Left ventricle myocardium inferior (tissue), 1 donor: Measurements from ENCODE around the gene NEDD4L. TPM values are rescaled to one million over a fixed set of nuclear protein-coding genes. Genes with fewer than 3 reads are reported as not detected.
A peak's percentile ranks its signal among the peaks of the same experiment; 100 is the strongest.

ENCODE experiments used
- DNase-seq: peaks from one replicate; pipeline ENCODE4 v3.0.0-alpha.2; 2020
- H3K27ac ChIP-seq: fragments of 200-600 bp; replicated peaks from 2 replicates; pipeline ENCODE4 v1.8.0; 2021
- H3K27me3 ChIP-seq: fragments of 200-600 bp; 2 replicates; pipeline ENCODE4 v1.8.0; 2021; ENCODE audit warnings: low read depth
- H3K36me3 ChIP-seq: fragments of 200-600 bp; 2 replicates; pipeline ENCODE4 v1.8.0; 2021
- H3K4me1 ChIP-seq: fragments of 200-600 bp; 2 replicates; pipeline ENCODE4 v1.8.0; 2021
- H3K4me3 ChIP-seq: fragments of 200-600 bp; 2 replicates; pipeline ENCODE4 v1.8.0; 2021; ENCODE audit warnings: mild to moderate bottlenecking, moderate library complexity
- H3K9me3 ChIP-seq: fragments of 200-600 bp; replicated peaks from 2 replicates; pipeline ENCODE4 v1.8.0; 2021
- intact Hi-C: fragments of 100-400 bp; cut with micrococcal nuclease; formaldehyde crosslinking; loops from one replicate; pipeline ENCODE4 v1.11.0; 2022
- total RNA-seq: library from RNA; stranded (reverse); fragmentation: NEBNext Ultra II Directional; extraction: Animal tissue kit (Norgen Biotek cat#: 25700); gene quantifications from one replicate; pipeline ENCODE4 v1.2.1, GENCODE V29; 2021
- TF ChIP-seq, protein P1 (sequence below): fragments of 200-600 bp; IDR thresholded peaks from 2 replicates; pipeline ENCODE4 v1.8.0; 2021; ENCODE audit warnings: antibody characterized with exemption, mild to moderate bottlenecking, borderline replicate concordance
- donor health status: DM: no; HTN: yes; CAD: no; lungs with severe emphysema.

The NEDD4L gene
- total RNA-seq, 1 donor from 2014 or later, result 45.8 TPM

DNA sequence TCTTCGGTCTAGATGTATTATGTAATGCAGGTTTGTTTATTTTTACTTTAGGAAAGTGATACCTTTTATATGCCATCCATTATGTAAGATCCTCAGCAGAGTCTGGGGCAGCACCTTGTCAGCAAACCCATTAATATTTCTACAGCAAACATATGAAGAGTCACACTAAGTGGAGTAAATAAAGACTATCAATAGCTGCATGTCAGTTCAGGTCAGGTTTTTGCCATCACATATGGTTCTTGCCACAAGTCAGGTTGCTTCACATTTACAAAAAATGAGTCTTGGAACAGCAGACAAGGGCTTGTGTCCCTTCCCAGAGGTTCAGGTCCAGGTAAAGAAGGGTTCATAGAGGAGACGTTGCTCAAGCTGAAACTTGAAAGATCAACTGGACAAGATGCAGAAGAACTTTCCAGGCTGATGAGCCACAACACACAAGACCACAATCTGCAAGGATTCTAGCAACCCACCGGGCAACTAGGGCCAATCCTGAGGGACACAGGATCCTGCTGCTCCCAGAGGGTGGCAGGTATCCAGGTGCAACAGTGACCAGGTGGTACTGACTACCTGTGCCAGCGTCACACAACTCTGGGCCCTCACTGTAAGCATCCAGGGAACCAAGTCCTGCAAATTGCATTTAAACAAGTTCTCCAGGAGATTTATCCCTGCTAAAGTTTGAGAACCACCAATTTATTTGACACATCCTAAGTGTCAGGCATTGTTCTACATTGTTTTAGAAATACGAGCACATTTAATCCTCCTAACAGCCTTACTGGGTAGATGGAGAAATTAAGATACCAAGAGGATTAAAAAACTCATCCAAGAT lies 369.0 kb downstream of the NEDD4L start:
- Histone ChIP-seq H3K4me1 (peaks cover 6% of the 10 kb centered on the region), H3K36me3 (no peaks in the 10 kb centered on the region), H3K27ac (no peak overlapping the region), H3K4me3 (no peak overlapping the region), H3K9me3 (no peaks in the 10 kb centered on the region), H3K27me3 (peaks cover 10% of the 10 kb centered on the region)
- intact Hi-C loops, result no loop called here
- TF ChIP-seq, protein P1, sequence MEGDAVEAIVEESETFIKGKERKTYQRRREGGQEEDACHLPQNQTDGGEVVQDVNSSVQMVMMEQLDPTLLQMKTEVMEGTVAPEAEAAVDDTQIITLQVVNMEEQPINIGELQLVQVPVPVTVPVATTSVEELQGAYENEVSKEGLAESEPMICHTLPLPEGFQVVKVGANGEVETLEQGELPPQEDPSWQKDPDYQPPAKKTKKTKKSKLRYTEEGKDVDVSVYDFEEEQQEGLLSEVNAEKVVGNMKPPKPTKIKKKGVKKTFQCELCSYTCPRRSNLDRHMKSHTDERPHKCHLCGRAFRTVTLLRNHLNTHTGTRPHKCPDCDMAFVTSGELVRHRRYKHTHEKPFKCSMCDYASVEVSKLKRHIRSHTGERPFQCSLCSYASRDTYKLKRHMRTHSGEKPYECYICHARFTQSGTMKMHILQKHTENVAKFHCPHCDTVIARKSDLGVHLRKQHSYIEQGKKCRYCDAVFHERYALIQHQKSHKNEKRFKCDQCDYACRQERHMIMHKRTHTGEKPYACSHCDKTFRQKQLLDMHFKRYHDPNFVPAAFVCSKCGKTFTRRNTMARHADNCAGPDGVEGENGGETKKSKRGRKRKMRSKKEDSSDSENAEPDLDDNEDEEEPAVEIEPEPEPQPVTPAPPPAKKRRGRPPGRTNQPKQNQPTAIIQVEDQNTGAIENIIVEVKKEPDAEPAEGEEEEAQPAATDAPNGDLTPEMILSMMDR, result no peak
- DNase-seq, result no peak

DNA sequence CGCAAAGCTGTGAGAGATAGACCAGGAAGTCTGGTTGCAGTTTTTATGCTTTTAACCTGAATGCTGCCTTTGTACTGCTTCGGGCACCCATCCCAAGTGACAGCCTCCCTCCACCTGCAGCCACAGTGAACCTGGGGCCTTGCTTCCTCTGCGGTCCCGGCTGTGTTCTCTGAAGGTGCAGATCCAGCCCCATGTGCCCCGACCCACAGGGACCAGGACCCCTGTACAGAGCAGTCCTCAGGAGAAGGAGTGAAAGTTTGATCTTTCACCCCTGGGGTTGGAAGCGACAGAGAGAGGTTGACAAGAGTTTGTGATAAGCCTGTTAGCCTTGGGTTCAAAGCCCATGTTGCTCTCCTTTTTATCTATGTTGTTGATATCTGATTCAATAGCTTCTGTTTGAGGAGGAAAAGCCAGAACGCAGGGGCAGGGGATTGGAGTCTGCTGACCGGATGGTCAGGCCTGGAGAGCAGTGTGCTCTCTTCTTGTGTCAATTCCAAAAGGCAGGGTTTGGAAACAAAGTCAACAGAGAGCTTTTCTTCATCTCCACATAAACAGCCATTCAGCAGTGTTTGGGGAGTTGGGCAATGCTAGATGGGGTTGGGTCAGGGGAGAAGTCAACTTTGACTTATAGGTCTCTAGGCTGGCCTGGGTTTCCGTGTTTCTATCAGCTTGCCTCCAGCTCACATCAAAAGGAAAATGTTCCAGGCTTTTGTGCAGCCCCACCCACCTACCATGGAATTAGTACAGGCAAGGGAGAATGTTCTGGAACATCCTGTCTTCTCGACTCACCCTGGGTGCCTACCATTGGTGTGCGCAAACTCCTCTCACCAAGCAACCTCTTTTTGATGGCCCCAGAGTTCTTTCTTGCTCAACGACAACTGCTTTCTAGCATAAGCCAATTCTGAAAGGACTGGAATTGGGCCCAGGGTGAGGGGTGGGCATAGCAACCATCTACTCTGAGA lies 369.9 kb downstream of the NEDD4L start:
- H3K27ac ChIP-seq, result no peak overlapping the region
- peaks cover 6% of the 10 kb centered on the region for H3K4me1 ChIP-seq
- H3K36me3 ChIP-seq, result no peaks in the 10 kb centered on the region
- intact Hi-C loops, result no loop called here
- H3K27me3 ChIP-seq, result peaks cover 10% of the 10 kb centered on the region
- DNase-seq, result no peak
- TF ChIP-seq, protein P1, result no peak
- H3K9me3 ChIP-seq, result no peaks in the 10 kb centered on the region
- H3K4me3 ChIP-seq, result no peak overlapping the region

DNA sequence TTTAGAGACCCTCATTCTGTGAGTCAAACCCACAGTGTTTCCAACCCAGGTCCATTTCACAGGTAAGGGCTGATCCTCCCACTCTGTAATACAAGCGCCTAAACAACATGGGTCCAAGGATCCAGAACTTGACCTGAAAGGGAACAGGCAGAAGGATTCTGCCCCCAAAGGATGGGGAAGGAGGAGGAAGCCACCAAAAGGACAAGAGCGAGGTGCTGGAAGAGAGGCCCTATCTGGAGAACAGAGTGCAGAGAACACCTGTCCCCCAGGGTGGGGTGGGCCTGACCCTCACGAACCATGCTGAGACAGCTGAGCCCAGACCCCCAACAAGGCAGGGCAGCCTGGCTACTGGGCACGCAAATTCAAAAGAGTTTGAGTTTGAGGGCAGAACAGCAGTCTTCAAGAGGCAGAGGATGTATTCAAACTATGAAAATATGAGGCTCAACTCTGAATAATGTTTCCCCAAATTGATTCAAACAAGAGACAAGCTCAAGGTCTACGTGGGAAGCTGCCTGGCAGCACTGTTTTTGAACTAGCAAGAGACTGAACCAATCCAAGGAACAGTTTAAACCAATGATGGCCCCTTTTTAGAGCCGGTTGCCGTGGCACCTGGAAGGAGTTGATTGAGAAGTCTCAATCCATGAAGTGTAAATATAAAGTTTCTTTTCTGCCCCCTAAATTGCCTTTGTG lies 372.1 kb downstream of the NEDD4L start:
- intact Hi-C loops, result no loop called here
- TF ChIP-seq, protein P1, result no peak
- no peak overlapping the region for H3K27ac ChIP-seq
- peaks cover 6% of the 10 kb centered on the region for H3K4me1 ChIP-seq
- no peaks in the 10 kb centered on the region for H3K36me3 ChIP-seq
- no peaks in the 10 kb centered on the region for H3K9me3 ChIP-seq
- H3K4me3 ChIP-seq, result no peak overlapping the region
- no peak for DNase-seq
- peaks cover 10% of the 10 kb centered on the region for H3K27me3 ChIP-seq

DNA sequence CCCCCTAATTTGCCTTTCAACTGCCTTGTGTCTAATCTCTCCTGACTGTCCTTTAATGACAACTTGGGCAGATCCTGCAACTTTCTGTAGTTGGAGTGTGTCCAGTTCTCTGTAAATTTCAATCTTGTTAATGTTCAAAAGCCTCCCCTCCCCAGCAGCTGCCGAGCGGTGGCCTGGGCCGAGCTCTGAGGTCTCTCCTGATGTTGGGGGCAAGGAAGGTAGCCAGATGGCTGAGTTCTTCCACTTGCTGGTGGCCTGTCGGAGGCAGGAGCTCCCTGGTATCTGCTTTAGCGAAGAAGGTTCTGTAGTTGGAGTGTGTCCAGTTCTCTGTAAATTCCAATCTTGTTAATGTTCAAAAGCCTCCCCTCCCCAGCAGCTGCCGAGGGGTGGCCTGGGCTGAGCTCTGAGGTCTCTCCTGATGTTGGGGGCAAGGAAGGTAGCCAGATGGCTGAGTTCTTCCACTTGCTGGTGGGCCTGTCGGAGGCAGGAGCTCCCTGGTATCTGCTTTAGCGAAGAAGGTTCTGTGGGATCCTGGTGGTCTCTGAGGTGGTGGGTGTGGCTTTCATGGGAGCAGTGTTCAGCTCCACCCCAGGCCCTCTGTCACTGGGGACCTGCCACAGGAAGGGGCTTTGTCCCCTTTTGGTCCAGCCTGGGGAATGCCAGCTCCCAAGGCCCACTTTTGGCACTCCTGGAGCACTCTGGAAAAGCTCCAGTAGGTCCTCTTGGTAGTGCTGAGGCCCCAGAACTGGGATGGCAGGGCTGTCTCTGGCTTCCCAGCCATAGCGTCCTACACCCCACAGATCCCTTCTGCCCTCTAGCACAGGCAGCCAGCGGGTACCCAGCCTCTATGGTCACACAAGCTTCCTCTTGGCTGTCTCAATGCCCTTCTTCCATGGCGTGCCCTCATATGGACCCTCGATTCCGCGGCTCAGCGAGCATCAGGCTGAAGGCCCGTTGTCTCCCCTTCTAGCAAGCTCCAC lies 373.0 kb downstream of the NEDD4L start:
- H3K36me3 ChIP-seq, result no peaks in the 10 kb centered on the region
- no peak for DNase-seq
- no peak overlapping the region for H3K4me3 ChIP-seq
- H3K4me1 ChIP-seq, result peaks cover 6% of the 10 kb centered on the region
- intact Hi-C loops, result no loop called here
- peaks cover 10% of the 10 kb centered on the region for H3K27me3 ChIP-seq
- H3K9me3 ChIP-seq, result no peaks in the 10 kb centered on the region
- H3K27ac ChIP-seq, result peak overlapping the region; percentile 38
- TF ChIP-seq, protein P1, result no peak
